ENCODE data around the gene CASP14.
A peak's percentile ranks its signal among the peaks of the same experiment; 100 is the strongest.
"Not testable (repeated sequence)": the region's sequence is repeated elsewhere in the genome, so short reads cannot be mapped to it uniquely, and the experiment has no call there.

CASP14 gene, protein sequence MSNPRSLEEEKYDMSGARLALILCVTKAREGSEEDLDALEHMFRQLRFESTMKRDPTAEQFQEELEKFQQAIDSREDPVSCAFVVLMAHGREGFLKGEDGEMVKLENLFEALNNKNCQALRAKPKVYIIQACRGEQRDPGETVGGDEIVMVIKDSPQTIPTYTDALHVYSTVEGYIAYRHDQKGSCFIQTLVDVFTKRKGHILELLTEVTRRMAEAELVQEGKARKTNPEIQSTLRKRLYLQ

GRCh38 chr19:15048885-15049541 lies at the start of gene CASP14:
TSS of gene CASP14 (plus strand) at chr19:15049480. CDS start at chr19:15052252, 2,772 bp downstream.
- no peak for DNase-seq

DNA sequence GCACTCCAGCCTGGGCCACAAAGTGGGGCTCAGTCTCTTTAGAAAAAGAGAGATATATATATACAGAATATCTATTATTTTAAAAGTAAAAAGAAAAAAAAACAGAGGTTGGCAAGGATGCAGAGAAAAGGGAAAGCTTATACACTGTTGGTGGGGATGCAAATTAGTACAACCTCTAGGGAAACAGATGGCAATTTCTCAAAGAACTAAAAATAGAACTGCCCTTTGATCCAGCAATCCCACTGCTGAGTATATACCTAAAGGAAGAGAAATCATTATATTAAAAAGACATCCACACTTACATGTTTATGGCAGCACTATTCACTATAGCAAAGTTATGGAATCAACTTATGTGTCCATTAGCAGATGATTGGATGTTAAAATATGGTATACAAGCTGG lies 41.0 kb upstream of the CASP14 start:
- DNase-seq, result no peak

- no peak for DNase-seq
These were observed 38.6 kb upstream of the CASP14 start for GRCh38 chr19:15010501-15011300.

GRCh38 chr19:15014579-15014978 lies 34.7 kb upstream of the CASP14 start:
- no peak for DNase-seq

DNA sequence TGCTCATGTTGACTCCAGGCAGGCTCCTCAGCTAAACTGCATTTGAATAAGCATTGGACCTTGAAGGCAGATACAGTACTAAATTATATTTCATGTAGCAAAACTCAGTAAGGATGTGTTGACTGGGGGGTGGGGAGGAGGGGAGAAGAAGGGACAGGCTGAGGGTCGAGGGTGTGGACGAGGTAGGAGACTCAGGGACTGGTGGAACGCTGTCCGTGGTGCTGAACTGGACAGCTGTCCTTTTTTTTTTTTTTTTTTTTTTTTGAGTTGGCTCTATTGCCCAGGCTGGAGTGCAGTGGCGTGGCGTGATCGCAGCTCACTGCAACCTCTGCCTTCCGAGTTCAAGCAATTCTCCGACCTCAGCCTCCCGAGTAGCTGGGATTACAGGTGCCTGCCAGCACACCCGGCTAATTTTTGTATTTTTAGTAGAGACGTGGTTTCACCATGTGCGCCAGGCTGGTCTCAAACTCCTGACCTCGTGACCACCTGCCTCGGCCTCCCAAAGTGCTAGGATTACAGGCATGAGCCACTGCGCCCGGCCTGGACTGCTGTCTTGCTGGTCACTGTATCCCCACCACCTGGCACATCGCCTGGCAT lies 33.2 kb upstream of the CASP14 start:
- peak in 1 of 2 experiments; percentile 1 for DNase-seq

DNA sequence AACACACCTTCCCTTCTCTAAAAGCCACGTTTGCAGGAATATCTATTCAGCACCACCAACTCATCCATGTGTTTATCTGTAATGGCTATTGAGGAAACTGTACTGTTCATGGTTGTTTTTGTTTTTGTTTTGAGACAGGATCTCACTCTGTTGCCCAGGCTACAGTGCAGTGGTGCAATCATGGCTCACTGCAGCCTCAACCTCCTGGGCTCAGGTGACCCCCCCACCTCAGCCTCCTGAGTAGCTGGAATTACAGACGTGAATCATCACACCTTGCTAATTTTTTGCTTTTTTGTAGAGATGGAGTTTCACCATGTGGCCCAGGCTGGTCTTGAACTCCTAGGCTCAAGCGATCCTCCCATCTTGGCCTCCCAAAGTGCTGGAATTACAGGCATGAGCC lies 30.4 kb upstream of the CASP14 start:
- DNase-seq, result not testable (repeated sequence)

GRCh38 chr19:15021286-15022007 lies 27.8 kb upstream of the CASP14 start:
- DNase-seq, result no peak

DNA sequence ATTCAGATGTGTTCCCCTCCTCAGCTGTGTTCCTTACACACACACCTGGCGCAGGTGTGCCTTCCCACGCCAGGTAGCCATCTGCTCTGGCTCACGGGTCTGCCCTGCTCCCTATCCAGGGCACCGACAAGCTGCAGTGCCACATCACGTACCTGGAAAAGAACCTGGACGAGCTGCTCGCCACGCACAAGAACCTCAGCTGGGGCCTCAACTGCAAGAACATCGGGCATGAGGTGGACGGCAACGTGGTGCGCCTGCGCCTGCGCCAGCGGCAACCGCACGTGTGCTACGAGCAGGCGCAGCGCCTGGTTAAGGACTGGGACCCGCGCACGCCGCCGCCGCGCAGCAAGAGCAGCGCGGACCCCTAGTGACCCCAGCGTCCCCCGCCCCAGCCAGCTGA lies 26.5 kb upstream of the CASP14 start:
- no peak for DNase-seq

GRCh38 chr19:15025217-15025616 lies 24.1 kb upstream of the CASP14 start:
- peak; percentile 1 for DNase-seq

- DNase-seq, result no peak
These were observed 20.8 kb upstream of the CASP14 start for GRCh38 chr19:15028490-15028889.

DNA sequence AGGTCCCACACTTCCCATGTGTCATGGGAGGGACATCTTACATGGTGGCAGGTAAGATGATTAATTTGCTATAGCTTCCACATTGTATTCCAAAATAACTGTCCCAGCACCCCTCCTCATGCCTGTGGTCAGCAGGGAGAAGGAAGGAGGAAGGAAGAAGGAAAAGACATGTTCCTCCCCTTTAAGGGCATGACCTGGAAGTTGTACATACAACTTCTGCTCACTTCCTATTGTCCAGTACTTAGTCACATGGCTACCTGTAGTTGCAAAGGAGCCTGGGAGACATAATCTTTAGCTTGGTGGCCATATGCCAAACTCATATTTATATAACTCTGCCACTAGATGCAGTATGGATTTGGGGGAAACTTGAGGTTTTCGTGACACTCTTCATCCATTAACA lies 17.6 kb upstream of the CASP14 start:
- no peak for DNase-seq

- DNase-seq, result no peak
These were observed 13.4 kb upstream of the CASP14 start for GRCh38 chr19:15035795-15036311.

- DNase-seq, result no peak
These were observed 11.7 kb upstream of the CASP14 start for GRCh38 chr19:15037586-15037985.

DNA sequence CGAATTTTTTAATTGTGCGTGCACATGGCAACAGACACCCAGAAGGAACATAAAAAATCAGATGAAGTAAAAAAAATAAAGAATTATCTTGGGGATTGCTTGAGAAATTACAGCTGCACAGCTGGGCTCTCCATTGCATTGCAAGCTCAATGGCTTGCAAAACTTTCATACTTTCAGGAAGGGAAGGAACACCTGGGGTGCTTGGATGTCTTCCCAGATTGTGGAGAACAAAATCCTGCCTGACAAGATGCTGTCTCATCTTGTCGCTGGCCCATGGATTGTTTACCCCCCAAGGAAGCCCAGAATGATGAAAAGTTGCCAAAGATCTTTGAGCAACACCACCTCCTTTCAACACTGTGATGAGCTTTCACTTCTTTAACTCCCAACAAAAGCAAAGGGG lies 11.0 kb upstream of the CASP14 start:
- DNase-seq, result no peak

DNA sequence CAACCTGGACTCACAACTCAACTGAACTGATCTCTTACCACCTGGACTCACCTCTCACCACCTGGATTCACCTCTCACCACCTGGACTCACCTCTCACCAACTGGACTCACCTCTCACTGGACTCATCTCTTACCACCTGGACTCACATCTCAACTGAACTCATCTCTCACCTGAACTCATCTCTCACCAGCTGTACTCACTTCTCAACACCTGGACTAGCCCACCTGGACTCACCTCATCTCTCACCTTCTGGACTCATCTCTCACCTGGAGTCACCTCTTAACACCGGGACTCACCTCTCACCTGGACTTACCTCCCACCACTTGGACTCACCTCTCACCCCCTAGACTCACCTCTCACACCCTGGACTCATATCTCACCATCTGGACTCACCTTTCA lies 7.3 kb upstream of the CASP14 start:
- DNase-seq, result no peak

- DNase-seq, result no peak
These were observed 6.5 kb upstream of the CASP14 start for GRCh38 chr19:15042826-15043225.

DNA sequence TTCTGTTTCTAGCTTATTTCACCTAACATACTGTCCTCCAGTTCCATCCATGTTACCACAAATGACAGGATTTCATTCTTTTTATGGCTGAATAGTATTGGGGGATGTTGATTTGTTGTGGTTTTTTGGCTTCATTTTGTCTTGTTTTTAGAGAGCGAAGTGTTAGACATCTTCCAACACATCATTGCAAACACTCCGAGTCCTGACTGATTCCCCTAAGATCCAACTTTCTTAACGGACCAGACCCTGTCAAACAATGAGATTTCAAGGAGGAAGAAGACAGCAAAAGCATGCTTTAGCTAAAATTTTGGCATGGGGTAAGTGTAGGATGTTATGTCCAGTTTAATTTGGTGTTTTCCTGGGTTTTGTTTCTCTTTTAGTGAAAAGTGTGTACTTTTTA lies 3.8 kb upstream of the CASP14 start:
- no peak for DNase-seq

DNA sequence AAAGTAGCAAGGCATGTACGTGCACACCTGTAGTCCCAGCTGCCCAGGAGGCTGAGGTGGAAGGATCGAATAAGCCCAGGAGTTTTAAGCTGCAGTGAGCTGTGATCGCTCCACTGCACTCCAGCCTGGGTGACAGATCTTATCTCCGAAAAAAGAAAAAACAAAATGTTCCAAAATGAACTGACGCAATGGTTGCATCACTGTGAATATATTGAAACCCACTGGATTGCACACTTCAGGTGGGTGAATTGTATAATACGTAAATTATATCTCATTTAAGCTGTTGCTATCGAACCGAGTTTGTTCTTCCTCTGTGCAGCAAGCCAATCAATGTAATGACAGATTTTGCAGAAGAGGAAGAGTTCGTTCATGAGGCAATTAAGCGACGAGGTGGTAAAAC lies 1.6 kb upstream of the CASP14 start:
- no peak for DNase-seq

DNA sequence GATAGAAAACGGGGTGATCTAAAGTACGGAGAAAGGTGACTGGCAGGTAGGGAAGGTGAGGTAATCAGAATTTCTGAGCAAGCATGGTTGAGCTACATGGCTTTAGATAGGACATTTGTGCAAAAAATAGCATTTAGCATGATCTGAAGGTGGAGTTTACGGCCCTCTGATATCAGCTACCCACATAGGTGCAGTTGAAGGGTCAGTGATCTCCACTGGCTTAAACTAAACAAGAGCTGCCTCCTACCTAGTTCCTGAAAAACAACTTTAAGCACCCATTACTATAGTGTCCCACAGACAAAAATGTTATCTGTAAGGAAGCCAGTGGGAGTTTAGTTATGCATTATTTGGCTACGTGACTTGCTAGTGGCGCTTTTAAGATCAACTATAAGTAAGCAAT lies 1.2 kb upstream of the CASP14 start:
- DNase-seq, result no peak

GRCh38 chr19:15050639-15051038 lies 1.4 kb downstream of the CASP14 start:
- DNase-seq, result no peak

GRCh38 chr19:15062036-15062435 lies 12.8 kb downstream of the CASP14 start:
- no peak for DNase-seq

DNA sequence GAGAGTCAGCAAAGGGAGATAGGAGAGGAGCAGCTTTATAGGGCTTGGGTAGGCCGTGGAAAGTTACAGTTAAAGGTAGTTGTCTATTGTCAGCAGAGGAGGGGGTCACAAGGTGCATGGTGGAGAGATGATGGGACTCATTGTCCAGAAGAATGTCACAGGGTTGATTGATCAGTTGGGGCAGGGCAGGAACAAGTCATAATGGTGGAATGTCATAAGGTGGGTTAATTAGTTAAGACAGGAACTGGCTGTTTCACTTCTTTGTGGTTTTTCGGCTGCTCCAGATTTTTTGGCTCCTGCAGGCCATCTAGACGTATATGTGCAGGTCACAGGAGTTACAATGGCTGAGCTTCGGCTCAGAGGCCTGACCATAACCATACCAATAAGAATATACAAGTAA lies 21.1 kb downstream of the CASP14 start:
- DNase-seq, result not testable (repeated sequence)

Measured in AML-193 (cell line).